ENCODE data around the gene GGTLC1.

GGTLC1 gene

DNA sequence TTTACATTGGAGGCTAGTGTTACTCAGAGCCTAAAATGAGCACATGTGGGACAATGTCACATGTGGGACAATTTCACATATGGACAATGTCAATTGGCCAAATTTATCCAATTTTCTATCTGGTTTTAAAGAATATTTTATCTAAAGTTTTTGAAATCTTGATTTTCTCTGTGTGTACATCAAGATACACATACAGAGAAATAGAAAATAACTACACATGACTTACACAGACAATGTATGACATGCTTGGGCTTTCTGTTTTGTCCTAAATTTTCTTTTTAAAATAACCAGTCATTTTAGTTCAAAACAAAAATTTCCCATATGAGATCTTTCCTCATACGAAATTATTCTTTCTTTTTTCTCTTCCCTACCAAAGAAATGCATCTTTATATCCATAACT lies 24.6 kb downstream of the GGTLC1 start:
- no peak for DNase-seq

- DNase-seq: no peak
These were observed 26.3 kb downstream of the GGTLC1 start for GRCh38 chr20:23962272-23962671.

GRCh38 chr20:23959054-23959453 lies 29.5 kb downstream of the GGTLC1 start:
- no peak for DNase-seq

DNA sequence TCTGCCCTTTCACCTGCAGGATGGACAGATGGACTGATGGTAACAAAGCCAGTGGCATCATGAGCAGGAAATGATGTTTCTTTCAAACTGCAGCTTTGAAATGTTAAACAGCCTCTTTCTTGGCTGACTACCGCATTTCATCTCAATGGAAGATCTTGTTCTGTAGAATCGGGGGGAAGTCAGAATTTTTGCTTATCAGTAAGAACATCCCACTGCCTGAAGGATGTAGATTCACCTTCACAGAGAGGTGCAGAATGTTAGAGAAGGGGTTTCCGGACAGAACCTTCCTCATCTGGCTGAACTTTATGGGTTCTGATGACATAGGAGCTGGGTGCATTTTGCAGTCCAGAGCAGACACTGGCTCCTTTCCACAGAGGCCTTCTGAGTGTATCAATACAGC lies 32.7 kb downstream of the GGTLC1 start:
- DNase-seq: no peak

DNA sequence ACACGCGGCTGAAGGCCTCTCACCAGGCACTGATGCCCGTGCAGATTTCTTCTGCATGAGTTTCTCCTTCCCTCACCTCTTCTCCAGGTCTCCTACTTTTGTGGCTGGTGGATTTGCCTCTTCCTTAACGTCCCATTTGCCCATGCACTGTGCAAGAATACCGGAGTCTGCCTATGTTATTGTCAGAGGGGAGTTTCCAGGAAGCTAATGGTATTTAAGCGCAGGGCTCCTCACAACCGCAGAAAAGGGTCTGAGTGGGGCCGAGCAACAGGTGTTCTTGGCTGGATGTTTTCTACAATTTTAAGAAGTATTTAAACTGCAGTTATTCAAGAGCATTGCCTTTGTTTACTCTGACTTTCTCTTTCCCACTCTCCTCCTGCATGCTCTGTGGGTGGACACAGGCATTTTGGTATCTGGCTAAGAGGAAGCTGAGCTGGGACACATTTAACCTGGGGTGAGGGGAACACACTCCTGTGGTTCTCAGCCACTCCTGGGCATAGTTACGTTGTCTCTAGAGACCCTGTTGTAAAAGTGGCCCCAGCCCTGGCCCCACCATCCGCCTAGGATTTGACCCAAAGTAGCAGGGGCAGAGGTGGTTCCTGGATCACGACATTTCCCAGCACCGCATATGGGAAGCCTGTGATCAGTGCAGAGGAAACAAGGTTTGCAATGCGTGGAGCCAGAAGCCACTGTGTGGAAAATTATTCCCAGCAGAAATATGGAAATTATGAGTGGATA lies 34.4 kb downstream of the GGTLC1 start:
- no peak for DNase-seq

GRCh38 chr20:23946206-23946605 lies 42.4 kb downstream of the GGTLC1 start:
- no peak for DNase-seq

DNA sequence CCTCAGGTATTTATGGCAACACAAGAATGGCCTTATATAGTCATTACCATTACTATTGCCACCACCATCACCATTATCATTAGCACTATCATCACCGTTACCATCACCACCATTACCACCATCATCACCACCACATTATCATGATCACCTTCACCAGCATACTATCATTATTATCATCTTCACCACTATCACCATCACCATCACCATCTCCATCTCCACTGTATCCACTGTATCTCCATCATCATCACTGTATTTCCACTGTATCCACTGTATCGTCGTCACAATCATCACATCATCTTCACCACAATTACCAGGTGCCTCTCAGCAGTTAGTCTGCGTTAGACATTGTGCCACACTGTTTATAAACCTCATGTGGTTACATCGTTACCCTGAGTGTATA lies 45.3 kb downstream of the GGTLC1 start:
- DNase-seq: no peak

DNA sequence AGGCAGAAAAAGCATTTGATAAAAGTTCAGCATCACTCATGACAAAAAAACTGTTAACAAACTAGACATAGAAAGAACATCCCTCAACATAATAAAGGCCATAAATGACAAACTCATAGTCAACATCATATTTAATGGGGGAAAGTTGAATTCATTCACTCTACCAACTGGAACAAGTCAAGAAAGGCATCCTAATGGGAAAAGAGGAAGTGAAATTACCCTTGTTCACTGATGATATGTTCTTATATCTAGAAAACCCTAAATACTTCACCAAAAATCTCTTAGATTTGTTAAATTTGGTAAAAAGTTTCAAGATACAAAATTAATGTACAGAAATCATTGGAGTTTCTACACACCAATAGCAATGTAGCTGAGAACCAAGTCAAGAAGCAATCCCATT lies 48.9 kb downstream of the GGTLC1 start:
- DNase-seq: no peak

- DNase-seq: no peak
These were observed 49.5 kb downstream of the GGTLC1 start for GRCh38 chr20:23939063-23939462.

GRCh38 chr20:23938118-23938438 lies 50.5 kb downstream of the GGTLC1 start:
- DNase-seq: no peak

- DNase-seq: peak; percentile 4
These were observed 51.1 kb downstream of the GGTLC1 start for GRCh38 chr20:23937303-23938117.
